ENCODE results near the gene PHYHIPL.

- no peak for TF ChIP-seq EP300 (IDR thresholded peaks at IDR 0.05)
- no peak for TF ChIP-seq CTCF (IDR thresholded peaks at IDR 0.05)
- TF ChIP-seq POLR2A (IDR thresholded peaks at IDR 0.05) = no peak
Measured at GRCh38 chr10:59177031-59177797, 771 bp downstream of the PHYHIPL start.
